Fibroblast of skin of right biceps (primary cell): ENCODE measurements around the gene OSBPL8.
"Not testable (repeated sequence)": the region's sequence is repeated elsewhere in the genome, so short reads cannot be mapped to it uniquely, and the experiment has no call there.

Experiments used
- DNase-seq: peaks from one replicate; pipeline ENCODE4 v3.0.0-alpha.2; 2013

The OSBPL8 gene

GRCh38 chr12:76346236-76346635, 213.3 kb downstream of the OSBPL8 start:
- DNase-seq = peak; percentile 57

- no peak for DNase-seq
Observed at GRCh38 chr12:76345569-76345968, 214.0 kb downstream of the OSBPL8 start.

GRCh38 chr12:76341436-76342030, 218.0 kb downstream of the OSBPL8 start:
- peak; percentile 65 for DNase-seq

GRCh38 chr12:76340680-76341435, 218.7 kb downstream of the OSBPL8 start:
- DNase-seq = no peak

- DNase-seq = peak; percentile 75
Observed at GRCh38 chr12:76337583-76337982, 222.0 kb downstream of the OSBPL8 start.

- no peak for DNase-seq
Observed at GRCh38 chr12:76332606-76333005, 227.0 kb downstream of the OSBPL8 start.

- DNase-seq = no peak
Observed at GRCh38 chr12:76329606-76330005, 230.0 kb downstream of the OSBPL8 start.

- DNase-seq = peak; percentile 96
Observed at GRCh38 chr12:76329159-76329558, 230.4 kb downstream of the OSBPL8 start.

- DNase-seq = not testable (repeated sequence)
Observed at GRCh38 chr12:76319595-76320319, 239.8 kb downstream of the OSBPL8 start.

- DNase-seq = peak; percentile 30
Observed at GRCh38 chr12:76318773-76319594, 240.6 kb downstream of the OSBPL8 start.

- DNase-seq = no peak
Observed at GRCh38 chr12:76317976-76318375, 241.6 kb downstream of the OSBPL8 start.

GRCh38 chr12:76316468-76316867, 243.1 kb downstream of the OSBPL8 start:
- DNase-seq = no peak

- no peak for DNase-seq
Observed at GRCh38 chr12:76313299-76313698, 246.3 kb downstream of the OSBPL8 start.

- DNase-seq = no peak
Observed at GRCh38 chr12:76312315-76312714, 247.3 kb downstream of the OSBPL8 start.

GRCh38 chr12:76311796-76312195, 247.8 kb downstream of the OSBPL8 start:
- DNase-seq = peak; percentile 60

GRCh38 chr12:76310110-76310509, 249.5 kb downstream of the OSBPL8 start:
- peak; percentile 67 for DNase-seq

- no peak for DNase-seq
Observed at GRCh38 chr12:76308866-76309265, 250.7 kb downstream of the OSBPL8 start.

- no peak for DNase-seq
Observed at GRCh38 chr12:76307083-76307482, 252.5 kb downstream of the OSBPL8 start.

- no peak for DNase-seq
Observed at GRCh38 chr12:76303989-76304460, 255.5 kb downstream of the OSBPL8 start.

GRCh38 chr12:76303365-76303764, 256.2 kb downstream of the OSBPL8 start:
- DNase-seq = peak; percentile 30
